ENCODE measurements around the gene KAT2B.

Gene KAT2B

GRCh38 chr3:20101041-20101440 lies 60.8 kb downstream of the KAT2B start:
- DNase-seq = no peak

- no peak for DNase-seq
These were observed 63.5 kb downstream of the KAT2B start for GRCh38 chr3:20103731-20104130.

- peak; percentile 50 to 58 for DNase-seq
These were observed 64.0 kb downstream of the KAT2B start for GRCh38 chr3:20104167-20104661.

- no peak for DNase-seq
These were observed 65.5 kb downstream of the KAT2B start for GRCh38 chr3:20105513-20106280.

GRCh38 chr3:20107722-20108121 lies 67.5 kb downstream of the KAT2B start:
- no peak for DNase-seq

- no peak for DNase-seq
These were observed 68.6 kb downstream of the KAT2B start for GRCh38 chr3:20108869-20109268.

GRCh38 chr3:20110826-20111225 lies 70.6 kb downstream of the KAT2B start:
- no peak for DNase-seq

- no peak for DNase-seq
These were observed 71.6 kb downstream of the KAT2B start for GRCh38 chr3:20111836-20112235.

GRCh38 chr3:20121088-20121487 lies 80.8 kb downstream of the KAT2B start:
- no peak for DNase-seq

- no peak for DNase-seq
These were observed 82.9 kb downstream of the KAT2B start for GRCh38 chr3:20123131-20123652.

- no peak for DNase-seq
These were observed 85.0 kb downstream of the KAT2B start for GRCh38 chr3:20125289-20125688.

GRCh38 chr3:20125897-20126296 lies 85.7 kb downstream of the KAT2B start:
- no peak for DNase-seq

GRCh38 chr3:20128358-20128757 lies 88.1 kb downstream of the KAT2B start:
- no peak for DNase-seq

GRCh38 chr3:20130106-20130505 lies 89.9 kb downstream of the KAT2B start:
- no peak for DNase-seq

GRCh38 chr3:20136231-20136630 lies 96.0 kb downstream of the KAT2B start:
- no peak for DNase-seq

- DNase-seq = no peak
These were observed 97.4 kb downstream of the KAT2B start for GRCh38 chr3:20137647-20138046.

- DNase-seq = no peak
These were observed 100.6 kb downstream of the KAT2B start for GRCh38 chr3:20140881-20141280.

- DNase-seq = no peak
These were observed 101.1 kb downstream of the KAT2B start for GRCh38 chr3:20141316-20141715.

GRCh38 chr3:20141851-20142250 lies 101.6 kb downstream of the KAT2B start:
- DNase-seq = no peak

GRCh38 chr3:20142517-20142916 lies 102.3 kb downstream of the KAT2B start:
- DNase-seq = no peak

GRCh38 chr3:20143519-20143918 lies 103.3 kb downstream of the KAT2B start:
- DNase-seq = no peak

GRCh38 chr3:20145874-20146273 lies 105.6 kb downstream of the KAT2B start:
- DNase-seq = no peak

- DNase-seq = no peak
These were observed 106.1 kb downstream of the KAT2B start for GRCh38 chr3:20146301-20146700.

- DNase-seq = no peak
These were observed 107.1 kb downstream of the KAT2B start for GRCh38 chr3:20147361-20147760.

GRCh38 chr3:20148466-20148865 lies 108.2 kb downstream of the KAT2B start:
- no peak for DNase-seq
